ENCODE results near the gene MAP3K14.
"Not testable (repeated sequence)": the region's sequence is repeated elsewhere in the genome, so short reads cannot be mapped to it uniquely, and the experiment has no call there.

MAP3K14 gene

DNA sequence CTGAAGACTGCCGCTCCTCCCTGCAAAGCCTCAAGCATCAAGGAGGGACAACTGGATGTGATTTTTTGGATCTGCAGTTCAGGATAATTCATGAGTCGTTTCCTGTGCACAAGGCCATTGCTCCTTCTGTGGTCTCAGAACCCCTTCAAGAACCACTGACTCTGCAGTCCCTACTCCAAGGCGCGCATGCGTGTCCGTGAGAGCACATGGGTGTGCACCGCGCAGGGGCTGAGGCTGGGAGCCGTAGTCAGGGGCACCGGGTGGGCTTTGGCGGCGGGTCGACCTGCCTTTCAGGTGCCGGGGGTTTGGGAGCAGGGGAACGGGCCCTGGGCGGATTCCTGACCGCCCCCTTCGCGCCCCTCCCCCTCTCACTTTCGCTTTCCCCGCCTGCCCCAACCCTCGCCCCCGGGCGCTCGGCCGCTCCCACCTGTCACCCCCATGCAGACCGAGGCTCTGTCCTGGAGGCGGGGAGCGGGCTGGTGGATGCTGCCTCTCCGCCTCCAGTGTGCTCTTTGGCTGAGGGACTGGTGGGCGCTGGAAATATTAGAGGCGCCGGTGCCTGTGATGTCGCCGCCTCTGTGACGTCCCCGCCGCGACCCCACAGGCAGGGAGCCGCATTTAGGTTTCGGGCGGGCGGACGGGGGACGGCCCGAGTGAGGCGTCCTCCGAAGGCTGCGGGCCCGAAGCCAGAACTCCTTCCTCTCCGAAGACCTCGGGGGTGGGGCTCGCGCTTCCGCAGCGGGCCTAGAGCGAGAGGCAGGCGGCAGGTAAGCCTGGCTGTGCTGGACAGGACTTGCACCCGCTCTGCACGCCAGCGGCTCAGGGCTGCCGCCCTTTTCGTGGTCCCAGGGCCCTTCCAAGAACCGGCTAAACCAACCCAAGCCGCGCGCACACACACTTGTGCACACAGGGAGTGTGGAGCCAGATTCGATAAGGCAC lies 55.0 kb downstream of the MAP3K14 start, which contains the start of gene SPATA32:
SPATA32 (minus strand) TSS at position 518 of the 939 bp plus-strand sequence; CDS start at position 440, 78 bp downstream.
- no peak for FAIRE-seq
- no peak for DNase-seq (ENCODE audit: low spot score)

DNA sequence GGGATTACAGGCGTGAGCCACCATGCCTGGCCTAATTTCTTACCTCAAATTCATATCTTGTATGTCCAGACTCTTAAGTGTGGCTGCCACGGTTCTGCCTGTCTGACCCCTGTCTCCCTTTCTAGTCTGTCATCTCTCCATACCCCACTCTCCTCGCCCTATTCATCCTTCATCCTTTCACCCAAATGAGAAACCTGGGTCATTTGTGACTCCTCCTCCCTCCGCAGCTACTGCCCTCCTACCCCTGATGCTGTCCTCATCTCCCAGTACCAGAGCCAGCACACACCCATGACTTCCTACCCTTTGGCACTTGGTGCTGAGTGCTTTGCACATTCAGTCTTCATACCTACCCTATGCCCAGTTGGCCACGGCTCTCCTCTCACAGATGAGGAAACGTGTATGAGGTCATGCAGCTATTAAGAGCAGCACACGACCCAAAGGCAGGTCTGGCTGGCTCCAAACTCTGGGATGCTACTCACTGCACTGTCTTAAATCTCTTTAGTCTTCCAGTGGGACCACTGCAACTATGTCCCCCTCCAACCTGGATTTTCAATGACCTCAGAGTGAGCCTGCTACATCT lies 56.5 kb downstream of the MAP3K14 start:
- no peak for FAIRE-seq

DNA sequence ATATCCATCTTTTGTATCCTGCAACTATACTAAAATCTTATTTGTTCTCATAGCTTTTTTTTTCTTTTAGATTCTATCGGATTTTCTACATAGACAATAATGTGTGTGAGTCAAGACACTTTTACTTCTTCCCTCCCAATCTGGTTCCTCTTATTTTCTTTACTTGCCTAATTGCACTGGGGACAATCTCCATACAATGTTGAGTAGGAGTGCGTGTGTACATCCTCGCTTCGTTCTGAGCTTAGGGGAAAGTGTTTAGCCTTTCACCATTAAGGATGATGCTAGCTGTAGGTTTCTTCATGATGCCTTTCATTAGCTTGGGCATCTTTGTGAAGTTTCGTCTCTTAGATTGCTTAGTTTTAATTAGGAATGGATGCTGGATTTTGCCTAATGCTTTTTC lies 57.8 kb downstream of the MAP3K14 start:
- FAIRE-seq (no peak), DNase-seq (ENCODE audit: low spot score) (no peak)

More for the DNA sequence above, 56.5 kb downstream of the MAP3K14 start:
- DNase-seq (ENCODE audit: low spot score): no peak

DNA sequence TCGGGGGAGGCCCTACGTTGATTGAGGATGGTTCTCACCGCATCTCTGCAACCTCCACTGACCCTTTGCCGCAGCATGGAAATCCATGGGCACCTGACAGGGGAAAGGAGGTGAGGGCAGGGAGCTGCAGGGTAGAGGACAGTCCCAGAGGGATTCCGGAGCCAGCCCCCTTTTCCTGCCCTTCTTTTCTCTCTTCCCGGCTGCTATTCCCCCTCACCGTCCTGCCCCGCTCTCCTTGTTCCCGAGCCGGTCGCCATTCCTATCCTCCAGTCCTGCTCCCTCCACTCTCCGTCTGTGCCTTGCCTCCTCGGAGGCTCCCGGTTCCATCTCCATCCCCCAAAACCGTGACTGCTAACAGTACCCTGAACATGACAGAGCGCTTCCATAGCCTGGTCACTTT lies 59.7 kb downstream of the MAP3K14 start:
- FAIRE-seq (no peak), DNase-seq (ENCODE audit: low spot score) (no peak)

DNA sequence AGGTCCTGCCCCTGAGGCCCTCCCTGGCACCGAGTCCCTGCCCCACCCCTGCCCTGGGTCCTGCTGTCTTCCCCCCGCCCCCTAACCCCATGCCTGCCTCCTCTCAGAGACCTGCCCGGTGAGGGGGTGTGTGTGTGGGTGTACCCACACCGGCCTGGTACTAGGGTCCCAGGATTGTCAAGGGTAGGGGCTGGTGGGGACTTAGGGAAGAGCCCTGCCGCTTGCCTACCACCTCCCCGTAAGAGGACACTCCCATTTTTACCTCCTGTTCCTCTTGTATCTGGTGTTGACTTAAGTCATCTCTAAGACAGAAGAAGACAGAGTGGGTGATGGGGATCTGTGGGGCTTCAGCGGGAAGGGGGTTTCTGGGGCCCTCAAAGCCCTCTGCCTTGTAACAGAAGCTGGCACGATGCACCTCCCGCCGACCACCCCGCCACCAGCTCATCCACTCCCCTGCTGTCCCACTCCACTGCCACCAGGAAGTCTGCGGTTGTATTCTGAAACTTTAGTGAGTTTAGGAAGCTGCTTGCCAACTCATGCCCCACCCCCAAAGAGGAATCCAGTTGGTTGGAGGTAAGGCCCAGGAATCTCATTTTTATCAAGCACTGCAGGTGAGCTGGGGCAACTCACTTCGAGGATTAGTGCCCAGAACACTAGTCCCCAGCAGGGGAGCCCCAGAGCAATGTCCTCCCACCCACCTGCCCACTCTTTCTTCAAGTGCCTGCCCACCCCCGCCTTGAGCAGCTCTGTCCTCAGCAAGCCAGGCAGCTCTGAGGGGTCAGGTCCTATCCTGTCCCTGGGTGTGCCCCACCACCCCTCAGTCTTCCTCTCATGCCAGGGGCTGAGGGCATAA lies 60.5 kb downstream of the MAP3K14 start:
- DNase-seq (ENCODE audit: low spot score) (no peak), FAIRE-seq (no peak)

DNA sequence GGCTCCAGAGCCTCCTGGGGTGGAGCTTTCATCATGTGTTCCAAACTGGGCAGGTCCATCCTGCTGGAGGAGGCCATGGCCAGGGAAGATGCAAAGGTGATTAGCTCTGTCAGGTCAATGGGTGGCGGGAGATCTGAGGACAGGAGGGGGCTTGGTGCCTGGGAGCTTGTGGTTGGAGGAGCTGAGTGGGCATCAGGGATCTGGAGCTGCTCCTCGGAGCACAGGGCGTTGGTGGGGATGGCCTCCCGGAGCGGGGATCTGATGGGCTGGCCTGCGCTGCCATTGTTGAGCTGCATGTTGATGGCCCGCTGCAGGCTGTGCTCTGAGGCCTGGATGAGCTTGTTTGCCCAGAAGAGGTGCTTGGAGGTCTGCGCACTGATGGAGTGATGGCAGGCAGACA lies 61.5 kb downstream of the MAP3K14 start:
- DNase-seq (ENCODE audit: low spot score): no peak
- FAIRE-seq: no peak

DNA sequence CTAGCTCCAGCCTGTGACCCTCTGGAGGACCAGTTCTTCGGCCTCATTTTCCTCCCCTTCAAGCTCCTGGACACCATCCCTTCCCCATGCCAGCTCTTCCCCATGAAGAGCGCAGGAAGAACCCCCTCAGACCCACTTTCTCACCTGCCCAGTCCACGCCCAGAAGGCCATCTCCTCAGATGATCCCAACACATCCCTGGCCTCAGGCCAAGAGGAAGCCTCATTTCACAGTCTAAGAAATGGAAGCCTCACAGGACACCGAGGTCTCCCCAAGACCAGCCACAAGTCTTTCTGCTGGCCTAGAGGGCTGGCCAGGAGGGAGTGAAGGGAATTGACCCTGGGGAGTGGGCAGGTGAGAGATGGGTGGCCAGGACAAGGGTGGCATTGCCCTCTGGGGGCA lies 62.9 kb downstream of the MAP3K14 start:
- no peak for DNase-seq (ENCODE audit: low spot score)
- FAIRE-seq: no peak

DNA sequence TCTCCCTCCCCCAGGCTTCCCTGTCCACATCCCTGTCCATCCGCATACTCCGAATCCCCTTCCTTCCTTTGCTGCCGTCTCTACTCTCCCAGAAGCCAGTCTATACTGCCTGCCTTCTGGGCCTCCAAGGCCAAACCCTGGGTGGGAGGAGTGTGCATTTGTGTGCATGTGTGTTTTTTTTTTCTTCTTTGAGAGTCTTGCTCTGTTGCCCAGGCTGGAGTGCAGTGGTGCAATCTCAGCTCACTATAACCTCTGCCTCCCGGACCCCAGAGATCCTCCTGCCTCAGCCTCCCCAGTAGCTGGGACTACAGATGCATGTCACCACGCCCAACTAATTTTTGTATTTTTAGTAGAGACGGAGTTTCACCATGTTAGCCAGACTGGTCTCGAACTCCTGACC lies 63.6 kb downstream of the MAP3K14 start:
- not testable (repeated sequence) for DNase-seq (ENCODE audit: low spot score); FAIRE-seq

DNA sequence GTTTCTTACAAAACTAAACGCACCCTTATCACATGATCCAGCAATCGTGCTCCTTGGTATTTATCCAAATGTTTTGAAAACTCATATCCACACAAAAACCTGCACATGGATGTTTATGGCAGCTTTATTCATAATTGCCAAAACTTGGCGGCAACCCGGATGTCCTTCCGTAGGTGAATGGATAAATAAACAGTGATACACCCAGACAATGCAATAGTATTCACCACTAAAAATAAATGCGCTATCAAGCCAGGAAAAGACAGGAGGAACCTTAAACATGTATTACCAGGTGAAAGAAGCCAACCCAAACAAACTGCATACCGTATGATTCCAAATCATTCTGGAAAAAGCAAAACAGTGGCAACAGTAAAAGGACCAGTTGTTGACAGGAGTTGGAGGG lies 64.9 kb downstream of the MAP3K14 start:
- DNase-seq (ENCODE audit: low spot score) (no peak), FAIRE-seq (no peak)

DNA sequence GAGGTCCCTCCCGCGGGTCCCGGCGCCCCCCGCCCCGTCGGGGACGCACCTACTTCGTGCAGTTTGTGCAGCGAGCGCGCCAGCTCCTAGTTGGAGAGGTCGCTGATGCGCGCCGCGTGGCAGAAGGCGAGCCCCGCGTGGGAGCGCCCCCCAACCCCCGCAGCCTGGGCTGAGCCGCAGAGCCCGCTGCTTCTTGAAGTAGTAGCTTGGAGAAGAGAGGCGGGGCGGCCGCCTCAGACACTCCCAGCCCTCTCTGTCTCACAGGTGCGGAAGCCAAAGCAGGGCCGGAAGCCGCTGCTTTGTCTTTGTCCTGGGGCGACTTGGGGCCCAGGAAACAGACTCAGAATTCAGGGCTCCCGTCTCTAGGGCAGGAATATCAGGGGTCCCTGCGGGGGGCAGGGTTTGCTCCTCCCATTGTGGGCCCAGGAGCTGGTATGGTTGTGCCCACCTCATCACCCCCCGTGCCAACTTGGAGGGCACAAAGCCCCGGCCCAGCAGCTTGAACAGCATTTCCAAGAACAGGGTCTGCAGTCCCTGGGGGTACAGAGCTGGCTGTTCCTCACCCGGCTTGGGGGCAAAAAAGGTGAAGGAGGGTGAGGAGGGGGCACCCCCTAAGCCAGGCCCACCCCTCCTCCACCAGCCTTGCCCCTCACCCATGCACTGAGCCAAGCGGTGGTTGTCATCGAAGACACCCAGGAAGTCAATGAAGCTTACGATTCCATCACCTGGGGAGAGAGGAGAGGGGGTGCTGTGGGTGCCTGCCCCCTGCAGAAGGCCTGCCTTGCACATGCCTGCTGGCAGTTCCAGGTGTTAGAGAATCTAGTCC lies 68.5 kb downstream of the MAP3K14 start:
- DNase-seq (ENCODE audit: low spot score) (no peak), FAIRE-seq (no peak)

DNA sequence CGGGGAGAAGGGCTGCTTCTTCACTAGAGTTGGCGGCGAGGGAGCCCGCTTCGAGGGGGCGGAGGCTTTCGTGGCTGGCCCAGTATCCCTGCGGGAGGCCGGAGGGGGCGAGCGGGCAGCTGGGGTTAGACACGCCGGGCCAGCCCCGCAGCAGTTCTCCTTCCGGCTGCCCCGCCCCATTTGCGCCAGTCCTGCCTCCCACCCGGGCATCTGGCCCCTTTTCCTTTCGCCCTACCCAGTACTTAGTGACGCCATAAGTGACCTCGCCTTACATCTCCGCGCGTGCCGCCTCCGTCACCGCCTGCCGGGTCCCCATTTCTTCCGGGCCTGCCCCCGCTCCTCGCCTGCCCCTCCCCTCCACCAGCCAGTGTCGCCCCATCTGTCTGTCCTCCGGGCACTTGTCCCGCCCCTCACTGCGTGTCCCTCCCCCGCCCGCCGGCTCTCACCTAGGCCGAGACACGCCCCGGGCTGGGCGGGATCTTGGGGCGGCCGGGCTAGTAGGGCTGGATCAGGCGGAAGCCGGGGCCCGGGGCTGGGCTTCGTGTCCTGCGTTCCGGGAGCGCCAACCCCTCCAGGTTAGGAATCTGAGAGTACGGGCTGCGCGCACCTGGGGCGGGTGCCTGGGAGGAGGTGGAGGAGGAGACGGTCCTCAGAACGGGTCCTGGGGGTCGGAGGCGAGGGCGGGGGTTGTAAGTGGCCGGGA lies 69.2 kb downstream of the MAP3K14 start:
- FAIRE-seq (peak; percentile 5), DNase-seq (ENCODE audit: low spot score) (peak; percentile 71)

DNA sequence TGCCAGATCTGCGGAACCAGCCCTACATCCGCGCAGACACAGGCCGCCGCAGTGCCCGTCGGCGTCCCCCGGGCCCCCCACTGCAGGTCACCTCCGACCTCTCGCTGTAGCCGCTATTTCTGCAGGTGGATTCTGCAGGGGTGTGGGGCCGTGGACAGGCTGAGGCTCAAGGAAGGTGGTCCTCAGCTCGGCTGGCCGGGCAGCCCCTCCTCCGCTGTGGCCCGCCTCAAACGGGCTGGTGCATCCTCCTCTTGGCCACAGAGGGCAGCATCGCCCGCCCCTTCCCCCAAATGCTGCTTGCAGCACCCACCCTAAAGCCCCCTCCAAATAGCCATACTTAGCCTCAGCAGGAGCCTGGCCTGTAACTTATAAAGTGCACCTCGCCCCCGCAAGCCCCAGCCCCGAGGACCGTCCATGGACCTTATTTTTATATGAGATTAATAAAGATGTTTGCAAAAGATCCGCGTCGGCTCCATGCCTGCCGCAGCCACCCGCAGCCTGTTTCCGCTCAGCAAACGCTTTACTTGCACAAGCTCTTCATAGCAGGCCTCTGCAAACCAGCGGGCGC lies 69.9 kb downstream of the MAP3K14 start:
- FAIRE-seq (no peak), DNase-seq (ENCODE audit: low spot score) (no peak)

DNA sequence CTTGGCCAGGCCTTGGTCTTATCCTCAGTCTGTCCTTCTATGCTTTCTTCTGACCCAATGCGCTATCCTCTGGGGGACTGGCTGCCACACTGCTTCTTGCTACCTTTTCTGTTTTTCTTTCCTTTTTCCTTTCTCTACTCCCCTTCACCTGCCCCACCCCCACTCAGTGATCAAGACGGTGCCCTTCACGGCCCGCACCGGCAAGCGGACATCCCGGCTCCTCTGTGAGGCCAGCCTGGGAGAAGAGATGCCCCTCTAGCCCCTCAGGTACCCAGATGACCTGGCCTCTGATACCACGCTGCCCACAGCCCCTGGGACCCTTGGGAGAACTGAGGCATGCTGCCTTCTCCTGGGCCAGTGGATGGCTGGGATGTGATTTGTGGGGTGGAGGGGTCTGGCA lies 70.5 kb downstream of the MAP3K14 start:
- FAIRE-seq: no peak
- DNase-seq (ENCODE audit: low spot score): no peak

DNA sequence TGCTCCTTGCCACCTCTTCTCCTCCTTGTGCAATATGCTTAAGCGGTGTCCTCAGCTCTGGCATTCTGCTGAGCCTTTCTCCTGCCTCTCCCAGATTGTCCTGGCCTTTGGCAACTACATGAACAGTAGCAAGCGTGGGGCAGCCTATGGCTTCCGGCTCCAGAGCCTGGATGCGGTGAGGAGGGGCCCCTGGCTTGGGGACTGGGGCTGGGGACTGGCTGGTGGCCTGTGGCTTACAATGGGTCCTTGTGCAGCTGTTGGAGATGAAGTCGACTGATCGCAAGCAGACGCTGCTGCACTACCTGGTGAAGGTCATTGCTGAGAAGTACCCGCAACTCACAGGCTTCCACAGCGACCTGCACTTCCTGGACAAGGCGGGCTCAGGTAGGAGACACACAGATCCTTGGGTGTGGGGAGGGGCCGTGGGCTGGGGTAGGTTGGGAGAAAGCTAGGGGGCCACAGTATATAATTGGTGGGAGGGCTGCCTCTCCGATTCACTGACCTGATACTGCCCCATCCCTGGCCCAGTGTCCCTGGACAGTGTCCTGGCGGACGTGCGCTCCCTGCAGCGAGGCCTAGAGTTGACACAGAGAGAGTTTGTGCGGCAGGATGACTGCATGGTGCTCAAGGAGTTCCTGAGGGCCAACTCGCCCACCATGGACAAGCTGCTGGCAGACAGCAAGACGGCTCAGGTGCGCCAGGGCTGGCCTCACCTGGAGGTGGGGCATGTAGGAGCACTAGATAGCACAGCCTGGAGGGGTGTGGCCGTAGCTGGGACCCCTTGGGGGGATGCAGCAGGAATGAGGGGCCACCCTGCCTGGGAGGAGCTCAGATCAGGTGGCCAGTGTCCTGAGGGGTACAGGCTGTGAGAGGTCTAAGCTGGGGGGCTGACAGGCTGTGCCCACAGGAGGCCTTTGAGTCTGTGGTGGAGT lies 71.8 kb downstream of the MAP3K14 start:
- FAIRE-seq: no peak
- DNase-seq (ENCODE audit: low spot score): no peak

DNA sequence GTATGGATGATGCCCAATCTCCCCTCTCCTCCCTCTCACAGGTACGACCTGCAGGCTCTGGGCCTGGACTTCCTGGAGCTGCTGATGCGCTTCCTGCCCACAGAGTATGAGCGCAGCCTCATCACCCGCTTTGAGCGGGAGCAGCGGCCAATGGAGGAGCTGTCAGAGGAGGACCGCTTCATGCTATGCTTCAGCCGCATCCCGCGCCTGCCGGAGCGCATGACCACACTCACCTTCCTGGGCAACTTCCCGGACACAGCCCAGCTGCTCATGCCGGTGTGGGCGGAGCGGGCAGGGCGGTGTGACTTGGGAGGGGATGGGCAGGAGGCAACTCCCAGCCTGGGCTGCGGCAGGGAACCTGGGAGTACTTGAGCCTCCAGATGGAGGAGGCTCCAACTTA lies 73.1 kb downstream of the MAP3K14 start:
- FAIRE-seq: no peak
- no peak for DNase-seq (ENCODE audit: low spot score)

DNA sequence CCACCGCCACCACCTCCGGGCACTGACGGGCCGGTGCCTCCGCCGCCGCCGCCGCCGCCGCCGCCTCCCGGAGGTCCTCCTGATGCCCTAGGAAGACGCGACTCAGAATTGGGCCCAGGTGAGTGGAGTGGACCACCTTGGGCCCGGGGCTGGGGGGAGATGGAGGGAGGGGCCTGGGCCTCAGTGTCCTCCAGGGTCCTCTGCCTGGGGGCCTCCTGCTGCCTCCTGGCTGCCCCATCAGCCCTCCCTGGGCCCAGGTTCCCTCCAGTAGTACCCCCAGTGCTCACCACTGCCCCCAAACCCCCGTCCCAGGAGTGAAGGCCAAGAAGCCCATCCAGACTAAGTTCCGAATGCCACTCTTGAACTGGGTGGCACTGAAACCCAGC lies 74.8 kb downstream of the MAP3K14 start:
- no peak for FAIRE-seq
- no peak for DNase-seq (ENCODE audit: low spot score)

DNA sequence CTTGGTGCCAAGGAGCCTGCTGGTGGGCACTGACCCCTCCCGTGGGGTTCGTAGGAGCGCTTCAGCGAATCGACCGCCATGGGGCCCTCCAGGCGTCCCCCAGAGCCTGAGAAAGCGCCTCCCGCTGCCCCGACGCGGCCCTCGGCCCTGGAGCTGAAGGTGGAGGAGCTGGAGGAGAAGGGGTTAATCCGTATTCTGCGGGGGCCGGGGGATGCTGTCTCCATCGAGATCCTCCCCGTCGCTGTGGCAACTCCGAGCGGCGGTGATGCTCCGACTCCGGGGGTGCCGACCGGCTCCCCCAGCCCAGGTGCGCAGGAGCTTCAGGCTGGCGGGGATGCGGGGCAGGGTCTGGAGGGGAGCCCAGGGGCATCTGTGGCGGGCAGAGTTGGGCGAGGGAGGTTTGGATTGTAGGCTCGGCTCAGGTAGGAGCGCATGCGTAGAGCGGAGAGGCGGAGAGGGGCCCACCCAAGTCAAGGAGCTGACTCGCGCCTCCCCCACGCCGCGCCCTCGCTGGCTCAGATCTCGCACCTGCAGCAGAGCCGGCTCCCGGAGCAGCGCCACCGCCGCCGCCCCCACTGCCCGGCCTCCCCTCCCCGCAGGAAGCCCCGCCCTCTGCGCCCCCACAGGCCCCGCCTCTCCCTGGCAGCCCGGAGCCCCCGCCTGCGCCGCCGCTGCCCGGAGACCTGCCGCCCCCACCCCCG lies 75.3 kb downstream of the MAP3K14 start:
- no peak for DNase-seq (ENCODE audit: low spot score)
- FAIRE-seq: no peak

DNA sequence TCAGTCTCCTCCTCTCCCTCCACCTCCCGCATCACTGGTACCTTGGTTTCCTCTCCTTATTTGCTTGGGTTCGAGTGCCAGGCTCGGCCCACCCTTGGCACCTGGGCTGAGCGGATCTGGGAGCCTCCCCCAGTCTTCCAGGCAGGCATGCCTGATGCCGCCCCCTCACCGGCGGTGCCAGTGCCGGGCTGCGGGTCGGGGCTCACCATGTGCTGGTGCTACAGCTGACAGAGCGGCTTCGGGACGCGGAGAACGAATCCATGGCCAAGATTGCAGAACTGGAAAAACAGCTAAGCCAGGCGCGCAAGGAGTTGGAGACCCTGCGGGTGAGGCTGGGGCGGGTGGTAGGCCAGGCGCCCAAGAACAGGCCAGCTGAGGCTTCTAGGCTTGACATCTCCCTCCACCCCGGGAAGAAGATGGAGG lies 75.9 kb downstream of the MAP3K14 start:
- DNase-seq (ENCODE audit: low spot score) (no peak), FAIRE-seq (no peak)
